Common myeloid progenitor, CD34-positive (primary cell): Measurements from ENCODE around the gene MTFR1L.

Experiments used
- CTCF ChIA-PET: fragments of 350-600 bp; sonication (Branson Sonifier 250); formaldehyde crosslinking; loops from one replicate; lab custom pipeline; 2021; ENCODE audit warnings: antibody characterized with exemption; lab: Charles Lee
- POLR2A ChIA-PET: fragments of 350-600 bp; sonication (Branson Sonifier 250); formaldehyde crosslinking; loops from one replicate; lab custom pipeline; 2021; ENCODE audit warnings: antibody characterized with exemption; lab: Charles Lee
- DNase-seq, 3 donors: peaks; one replicate each; pipeline versions ENCODE4 v3.0.0 to v3.0.0-alpha.2; 2013
- H3K27ac ChIP-seq, 2 experiments: 1 replicate in 1 of 2; 2 replicates in 1 of 2; pipeline ENCODE4 v1.7.0; 2013; ENCODE audit warnings: inconsistent platforms in 2 of 2, low read length in 2 of 2, mild to moderate bottlenecking in 2 of 2, low read depth in 1 of 2, moderate library complexity in 1 of 2; ENCODE audit not compliant: severe bottlenecking in 2 of 2, insufficient read depth in 1 of 2, poor library complexity in 1 of 2
- H3K27me3 ChIP-seq, 5 experiments: replicated peaks in 2 of 5; 1 replicate in 3 of 5; 2 replicates in 2 of 5; pipeline versions ENCODE4 v1.6.1 to v1.7.0; 2013; ENCODE audit warnings: low read length in 4 of 5, mild to moderate bottlenecking in 2 of 5, moderate library complexity in 2 of 5, inconsistent platforms in 1 of 5; ENCODE audit not compliant: insufficient read depth in 5 of 5, control insufficient read depth in 4 of 5
- H3K36me3 ChIP-seq, 4 experiments: 1 replicate in 2 of 4; 2 replicates in 2 of 4; pipeline versions ENCODE4 v1.6.1 to v1.7.0; 2013; ENCODE audit warnings: low read length in 3 of 4, control low read depth in 1 of 4, mild to moderate bottlenecking in 1 of 4; ENCODE audit not compliant: control insufficient read depth in 4 of 4, insufficient read depth in 4 of 4
- H3K4me1 ChIP-seq, 4 experiments: 1 replicate in 3 of 4; 2 replicates in 1 of 4; pipeline versions ENCODE4 v1.6.1 to v1.7.1; 2013; ENCODE audit warnings: low read length in 3 of 4, mild to moderate bottlenecking in 3 of 4, control low read depth in 1 of 4, inconsistent platforms in 1 of 4, moderate library complexity in 1 of 4; ENCODE audit not compliant: control insufficient read depth in 4 of 4, insufficient read depth in 4 of 4; ENCODE audit errors: control extremely low read depth in 1 of 4
- H3K4me3 ChIP-seq, 7 experiments: 1 replicate in 4 of 7; 2 replicates in 3 of 7; pipeline versions ENCODE4 v1.5.1 to v1.7.0; 2013; ENCODE audit warnings: mild to moderate bottlenecking in 7 of 7, low read length in 6 of 7, moderate library complexity in 6 of 7, inconsistent platforms in 2 of 7, low read depth in 2 of 7, control low read depth in 1 of 7; ENCODE audit not compliant: insufficient read depth in 4 of 7, control insufficient read depth in 1 of 7; ENCODE audit errors: extremely low read depth in 1 of 7
- H3K9me3 ChIP-seq, 5 experiments: 1 replicate in 4 of 5; 2 replicates in 1 of 5; pipeline versions ENCODE4 v1.6.1 to v1.7.1; 2013; ENCODE audit warnings: low read length in 4 of 5, mild to moderate bottlenecking in 2 of 5, inconsistent platforms in 1 of 5, low read depth in 1 of 5, moderate library complexity in 1 of 5; ENCODE audit not compliant: control insufficient read depth in 4 of 5, insufficient read depth in 2 of 5; ENCODE audit errors: control extremely low read depth in 1 of 5
- WGBS: methylation state at CpG from one replicate; pipeline ENCODE4 v1.1.5; 2013; ENCODE audit not compliant: insufficient coverage; 5-methylcytosine and 5-hydroxymethylcytosine counted together

Gene MTFR1L

GRCh38 chr1:25861316-25862286 lies 41.8 kb downstream of the MTFR1L start:
- POLR2A ChIA-PET, result interaction anchor here (1.3 kb wide), 1 partner anchor 9 kb away, joined by 3 read pairs; no protein-coding TSS in a partner anchor

GRCh38 chr1:25862785-25863485 lies 43.2 kb downstream of the MTFR1L start:
- POLR2A ChIA-PET, result no interaction called here
- H3K4me1 ChIP-seq, result peaks cover 13 to 49% (median 45%) of the 10 kb centered on the region in 4 experiments
- H3K36me3 ChIP-seq, result peaks cover 0 to 24% (median 16%) of the 10 kb centered on the region in 4 experiments
- no peak for DNase-seq
- CTCF ChIA-PET, result interaction anchor here (0.7 to 1.8 kb wide), 3 partner anchors 20 to 49 kb away, joined by 3 to 4 read pairs (median 4); no protein-coding TSS in a partner anchor
- H3K27me3 ChIP-seq, result no peaks in the 10 kb centered on the region
- no peaks in the 10 kb centered on the region for H3K9me3 ChIP-seq
- peak overlapping the region in 1 of 7 experiments; percentile 13 for H3K4me3 ChIP-seq
- H3K27ac ChIP-seq, result peak overlapping the region in 1 of 2 experiments; percentile 80
- whole genome bisulfite sequencing, result 97% methylated on average over 17 of the region's 20 CpGs

More at GRCh38 chr1:25861316-25862286, 41.8 kb downstream of the MTFR1L start:
- CTCF ChIA-PET, result interaction anchor here (0.7 to 1.8 kb wide), 2 partner anchors 19 to 134 kb away, joined by 3 to 4 read pairs; no protein-coding TSS in a partner anchor
- H3K4me1 ChIP-seq, result peaks cover 13 to 49% (median 45%) of the 10 kb centered on the region in 4 experiments
- H3K9me3 ChIP-seq, result no peaks in the 10 kb centered on the region
- no peaks in the 10 kb centered on the region for H3K27me3 ChIP-seq
- H3K4me3 ChIP-seq, result peak overlapping the region in 6 of 7 experiments; percentile 13 to 90 (median 82)
- DNase-seq, result peak in 2 of 3 donors; percentile 29 to 41
- peak overlapping the region; percentile 43 to 80 for H3K27ac ChIP-seq
- peaks cover 0 to 23% (median 16%) of the 10 kb centered on the region in 4 experiments for H3K36me3 ChIP-seq
- WGBS, result 39% methylated on average over 10 of the region's 16 CpGs

GRCh38 chr1:25863486-25864262 lies 43.9 kb downstream of the MTFR1L start:
- Histone ChIP-seq H3K27ac (no peak overlapping the region), H3K4me3 (no peak overlapping the region), H3K36me3 (peaks cover 0 to 29% (median 17%) of the 10 kb centered on the region in 4 experiments), H3K27me3 (no peaks in the 10 kb centered on the region), H3K9me3 (no peaks in the 10 kb centered on the region), H3K4me1 (peaks cover 9 to 45% (median 42%) of the 10 kb centered on the region in 4 experiments)
- ChIA-PET POLR2A (no interaction called here), CTCF (interaction anchor here (0.7 to 1.3 kb wide), 3 partner anchors 12 to 33 kb away, joined by 3 to 4 read pairs (median 3); partner anchors contain the start of gene PAQR7)
- peak in 2 of 3 donors; percentile 25 to 43 for DNase-seq
- WGBS, result 97% methylated on average over 21 of the region's 25 CpGs

GRCh38 chr1:25864434-25864833 lies 44.7 kb downstream of the MTFR1L start:
- CTCF ChIA-PET, result interaction anchor here (1.2 to 1.3 kb wide), 2 partner anchors 11 to 32 kb away, joined by 3 read pairs; partner anchors contain the start of gene PAQR7
- Histone ChIP-seq H3K27ac (no peak overlapping the region), H3K4me3 (no peak overlapping the region), H3K36me3 (peaks cover 0 to 32% (median 18%) of the 10 kb centered on the region in 4 experiments), H3K27me3 (no peaks in the 10 kb centered on the region), H3K4me1 (peaks cover 8 to 41% (median 37%) of the 10 kb centered on the region in 4 experiments), H3K9me3 (no peaks in the 10 kb centered on the region)
- POLR2A ChIA-PET, result no interaction called here
- WGBS, result 83% methylated on average over 3 of the region's 3 CpGs
- DNase-seq, result no peak

GRCh38 chr1:25866288-25866687 lies 46.5 kb downstream of the MTFR1L start:
- Histone ChIP-seq H3K9me3 (no peaks in the 10 kb centered on the region), H3K27ac (no peak overlapping the region), H3K4me1 (peaks cover 0 to 33% (median 26%) of the 10 kb centered on the region in 4 experiments), H3K36me3 (peaks cover 0 to 44% (median 22%) of the 10 kb centered on the region in 4 experiments), H3K27me3 (no peaks in the 10 kb centered on the region), H3K4me3 (no peak overlapping the region)
- ChIA-PET CTCF (interaction anchor here (1.3 kb wide), 1 partner anchor 22 kb away, joined by 3 read pairs; no protein-coding TSS in a partner anchor), POLR2A (no interaction called here)
- no CpG with 5 or more reads among the region's 1 CpG for WGBS
- DNase-seq, result no peak
